SK-N-SH treated with all-trans-retinoic acid at 6 μM for 48 hours (cell line): ENCODE measurements around the gene ARHGAP25.
"Not testable (repeated sequence)": the region's sequence is repeated elsewhere in the genome, so short reads cannot be mapped to it uniquely, and the experiment has no call there.

Experiments used
- ATAC-seq: fragments of 200-7000 bp; cut with Tn5 transposase; 3 replicates; pipeline ENCODE4 v1.9.1; 2020; ENCODE audit warnings: mild to moderate bottlenecking, moderate library complexity
- ARNTL ChIP-seq: fragments of 450-650 bp; formaldehyde crosslinking; IDR thresholded peaks from 2 replicates; pipeline ENCODE4 v1.5.0; 2020; ENCODE audit warnings: low read depth, mild to moderate bottlenecking, moderate library complexity, borderline replicate concordance
- BACH2 ChIP-seq: fragments of 250-450 bp; sonication (Bioruptor Pico); IDR thresholded peaks from 2 replicates; pipeline ENCODE4 v1.9.0; 2021; ENCODE audit warnings: mild to moderate bottlenecking, borderline replicate concordance
- CREB5 ChIP-seq: fragments of 250-450 bp; sonication (Bioruptor Pico); IDR thresholded peaks from 2 replicates; pipeline ENCODE4 v1.5.1; 2020; ENCODE audit warnings: low read depth, mild to moderate bottlenecking, moderate library complexity
- CSDC2 ChIP-seq: fragments of 250-450 bp; sonication (Bioruptor Pico); IDR thresholded peaks from 2 replicates; pipeline ENCODE4 v1.5.0; 2020; ENCODE audit warnings: mild to moderate bottlenecking, moderate library complexity
- CSRNP3 ChIP-seq: fragments of 250-450 bp; sonication (Bioruptor Pico); IDR thresholded peaks from 2 replicates; pipeline ENCODE4 v1.5.1; 2021; ENCODE audit warnings: mild to moderate bottlenecking, moderate library complexity
- ESRRG ChIP-seq: fragments of 250-450 bp; sonication (Bioruptor Pico); IDR thresholded peaks from 2 replicates; pipeline ENCODE4 v1.6.1; 2021; ENCODE audit warnings: mild to moderate bottlenecking
- GLIS3 ChIP-seq: fragments of 250-450 bp; sonication (Bioruptor Pico); IDR thresholded peaks from 2 replicates; pipeline ENCODE4 v1.5.0; 2020; ENCODE audit warnings: mild to moderate bottlenecking, moderate library complexity
- ISL1 ChIP-seq: fragments of 250-450 bp; sonication (Bioruptor Pico); IDR thresholded peaks from 2 replicates; pipeline ENCODE4 v2.1.2; 2022; ENCODE audit warnings: mild to moderate bottlenecking, moderate library complexity
- OSR1 ChIP-seq: fragments of 250-450 bp; sonication (Bioruptor Pico); IDR thresholded peaks from 2 replicates; pipeline ENCODE4 v1.8.0; 2022; ENCODE audit warnings: moderate library complexity, mild to moderate bottlenecking, inconsistent platforms
- PATZ1 ChIP-seq: fragments of 250-450 bp; sonication (Bioruptor Pico); IDR thresholded peaks from 2 replicates; pipeline ENCODE4 v1.8.0; 2020; ENCODE audit warnings: mild to moderate bottlenecking, moderate library complexity, borderline replicate concordance
- POU6F1 ChIP-seq: fragments of 250-450 bp; sonication (Bioruptor Pico); IDR thresholded peaks from 2 replicates; pipeline ENCODE4 v1.8.0; 2021; ENCODE audit warnings: low read depth, mild to moderate bottlenecking, moderate library complexity, borderline replicate concordance
- RARB ChIP-seq: fragments of 250-450 bp; sonication (Bioruptor Pico); IDR thresholded peaks from 2 replicates; pipeline ENCODE4 v1.8.0; 2021; ENCODE audit warnings: mild to moderate bottlenecking, moderate library complexity
- SNAI2 ChIP-seq: fragments of 250-450 bp; sonication (Bioruptor Pico); IDR thresholded peaks from 2 replicates; pipeline ENCODE4 v1.5.0; 2020; ENCODE audit warnings: mild to moderate bottlenecking, moderate library complexity
- TCF4 ChIP-seq: fragments of 250-450 bp; sonication (Bioruptor Pico); IDR thresholded peaks from 2 replicates; pipeline ENCODE4 v1.8.0; 2021; ENCODE audit warnings: mild to moderate bottlenecking, moderate library complexity, borderline replicate concordance
- TOX ChIP-seq: fragments of 250-450 bp; sonication (Bioruptor Pico); IDR thresholded peaks from 2 replicates; pipeline ENCODE4 v1.8.0; 2021; ENCODE audit warnings: mild to moderate bottlenecking, moderate library complexity, borderline replicate concordance
- TSHZ2 ChIP-seq: fragments of 250-450 bp; sonication (Bioruptor Pico); IDR thresholded peaks from 2 replicates; pipeline ENCODE4 v1.5.0; 2020; ENCODE audit warnings: mild to moderate bottlenecking, moderate library complexity
- ZFP3 ChIP-seq: fragments of 250-450 bp; sonication (Bioruptor Pico); IDR thresholded peaks from 2 replicates; pipeline ENCODE4 v1.5.0; 2020; ENCODE audit warnings: mild to moderate bottlenecking, moderate library complexity
- ZFP30 ChIP-seq: fragments of 450-650 bp; formaldehyde crosslinking; IDR thresholded peaks from 2 replicates; pipeline ENCODE4 v1.5.0; 2022; ENCODE audit warnings: mild to moderate bottlenecking, moderate library complexity
- ZNF565 ChIP-seq: fragments of 450-650 bp; formaldehyde crosslinking; conservative IDR thresholded peaks from 2 replicates; pipeline ENCODE4 v1.5.0; 2020; ENCODE audit warnings: low read depth, mild to moderate bottlenecking, moderate library complexity
- ZNF70 ChIP-seq: fragments of 450-650 bp; formaldehyde crosslinking; IDR thresholded peaks from 2 replicates; pipeline ENCODE4 v1.5.0; 2020; ENCODE audit warnings: mild to moderate bottlenecking, moderate library complexity
- ZNF8 ChIP-seq: fragments of 450-650 bp; formaldehyde crosslinking; IDR thresholded peaks from 2 replicates; pipeline ENCODE4 v1.5.0; 2020; ENCODE audit warnings: mild to moderate bottlenecking, moderate library complexity

The ARHGAP25 gene

GRCh38 chr2:68800027-68800401 lies 65.4 kb downstream of the ARHGAP25 start:
- ATAC-seq: no peak
- TF ChIP-seq POU6F1 (CRISPR knock-in tag) (no peak), ZNF565 (CRISPR knock-in tag) (no peak), ZFP3 (CRISPR knock-in tag) (no peak), SNAI2 (no peak), RARB (CRISPR knock-in tag) (no peak), ZNF70 (CRISPR knock-in tag) (no peak), GLIS3 (CRISPR knock-in tag) (no peak), TOX (CRISPR knock-in tag) (no peak), ESRRG (CRISPR knock-in tag) (no peak), TSHZ2 (CRISPR knock-in tag) (no peak), CSRNP3 (CRISPR knock-in tag) (no peak), ZFP30 (CRISPR knock-in tag) (no peak), PATZ1 (CRISPR knock-in tag) (no peak), CREB5 (CRISPR knock-in tag) (no peak), TCF4 (no peak)

- TF ChIP-seq CSDC2 (CRISPR knock-in tag) (no peak), BACH2 (CRISPR knock-in tag) (no peak), OSR1 (CRISPR knock-in tag) (no peak), PATZ1 (CRISPR knock-in tag) (no peak), GLIS3 (CRISPR knock-in tag) (no peak), ISL1 (CRISPR knock-in tag) (no peak), ZNF70 (CRISPR knock-in tag) (no peak), ZNF565 (CRISPR knock-in tag) (no peak), SNAI2 (no peak), ZNF8 (CRISPR knock-in tag) (no peak), ARNTL (CRISPR knock-in tag) (no peak), ESRRG (CRISPR knock-in tag) (no peak)
- no peak for ATAC-seq
These were observed 65.9 kb downstream of the ARHGAP25 start for GRCh38 chr2:68800517-68800916.

- ATAC-seq: not testable (repeated sequence)
These were observed 67.5 kb downstream of the ARHGAP25 start for GRCh38 chr2:68802161-68802560.
